ENCODE results near the gene VARS1. TPM values are rescaled to one million over a fixed set of nuclear protein-coding genes. Genes with fewer than 3 reads are reported as not detected.

Gene VARS1
- total RNA-seq, 2 donors from 2014 or later: 38.5 to 49.9 TPM

- intact Hi-C loops (cut with DNase I): no loop called here
- Histone ChIP-seq H3K4me3 (no peak within 1 kb of the TSS), H3K4me1 (replicated peaks) (no peaks in the 10 kb centered on the region), H3K9me3 (no peaks in the 10 kb centered on the region), H3K27me3 (replicated peaks; ENCODE audit: insufficient read depth) (no peaks in the 10 kb centered on the region), H3K36me3 (peaks cover 5 to 16% of the 10 kb centered on the region in 2 donors), H3K27ac (peak within 1 kb of the TSS in 1 of 2 donors; percentile 15)
- TF ChIP-seq POLR2AphosphoS5 (IDR thresholded peaks at IDR 0.05) (peak; percentile 19), POLR2A (IDR thresholded peaks at IDR 0.05) (peak; percentile 26), CTCF (IDR thresholded peaks at IDR 0.05) (peak in 1 of 4 experiments; percentile 10)
- peak; percentile 42 for DNase-seq (ENCODE audit: low spot score)
- WGBS: 16% methylated on average over 15 of the region's 15 CpGs
Measured at GRCh38 chr6:31776989-31777666, 18.4 kb downstream of the VARS1 start, which contains the start of gene VWA7. VWA7 (minus strand) TSS chr6:31777328; CDS start chr6:31776779, 549 bp downstream.

GRCh38 chr6:31776485-31776988 lies 19.0 kb downstream of the VARS1 start:
- TF ChIP-seq POLR2A (IDR thresholded peaks at IDR 0.05) (no peak), POLR2AphosphoS5 (IDR thresholded peaks at IDR 0.05) (no peak), CTCF (IDR thresholded peaks at IDR 0.05) (no peak)
- Histone ChIP-seq H3K27me3 (replicated peaks; ENCODE audit: insufficient read depth) (no peaks in the 10 kb centered on the region), H3K4me3 (no peak overlapping the region), H3K9me3 (no peaks in the 10 kb centered on the region), H3K4me1 (replicated peaks) (no peaks in the 10 kb centered on the region), H3K27ac (peak overlapping the region in 1 of 2 donors; percentile 15), H3K36me3 (peaks cover 5 to 16% of the 10 kb centered on the region in 2 donors)
- WGBS: 33% methylated on average over 14 of the region's 14 CpGs
- intact Hi-C loops (cut with DNase I): no loop called here
- no peak for DNase-seq (ENCODE audit: low spot score)

- H3K4me3 ChIP-seq: no peak overlapping the region
- peaks cover 0 to 12% of the 10 kb centered on the region in 2 donors for H3K36me3 ChIP-seq
- H3K27ac ChIP-seq: no peak overlapping the region
- no peak for DNase-seq (ENCODE audit: low spot score)
- no peaks in the 10 kb centered on the region for H3K4me1 ChIP-seq (replicated peaks)
- intact Hi-C loops (cut with DNase I): no loop called here
- no peaks in the 10 kb centered on the region for H3K27me3 ChIP-seq (replicated peaks; ENCODE audit: insufficient read depth)
- H3K9me3 ChIP-seq: no peaks in the 10 kb centered on the region
- 93% methylated on average over 32 of the region's 32 CpGs for WGBS
- TF ChIP-seq POLR2A (IDR thresholded peaks at IDR 0.05) (no peak), CTCF (IDR thresholded peaks at IDR 0.05) (no peak), POLR2AphosphoS5 (IDR thresholded peaks at IDR 0.05) (no peak)
Measured at GRCh38 chr6:31775633-31776484, 19.7 kb downstream of the VARS1 start.

- H3K36me3 ChIP-seq: peaks cover 0 to 7% of the 10 kb centered on the region in 2 donors
- no peak overlapping the region for H3K4me3 ChIP-seq
- DNase-seq (ENCODE audit: low spot score): no peak
- intact Hi-C loops (cut with DNase I): no loop called here
- TF ChIP-seq CTCF (IDR thresholded peaks at IDR 0.05) (peak in 1 of 4 experiments; percentile 32), POLR2AphosphoS5 (IDR thresholded peaks at IDR 0.05) (no peak)
- WGBS: 83% methylated on average over 4 of the region's 4 CpGs
- no peaks in the 10 kb centered on the region for H3K9me3 ChIP-seq
- H3K27me3 ChIP-seq (replicated peaks; ENCODE audit: insufficient read depth): no peaks in the 10 kb centered on the region
- H3K27ac ChIP-seq: no peak overlapping the region
- no peaks in the 10 kb centered on the region for H3K4me1 ChIP-seq (replicated peaks)
Measured at GRCh38 chr6:31775184-31775583, 20.4 kb downstream of the VARS1 start.

All from prostate gland (tissue), 2 donors.